ENCODE results near the gene ACVR1.

The ACVR1 gene

GRCh38 chr2:157825885-157826284 lies 50.2 kb downstream of the ACVR1 start:
- no peak for DNase-seq

- DNase-seq, result no peak
Observed at GRCh38 chr2:157822993-157823392, 53.1 kb downstream of the ACVR1 start.

GRCh38 chr2:157822533-157822932 lies 53.6 kb downstream of the ACVR1 start:
- DNase-seq, result no peak

- no peak for DNase-seq
Observed at GRCh38 chr2:157821519-157822131, 54.5 kb downstream of the ACVR1 start.

GRCh38 chr2:157820193-157820592 lies 55.9 kb downstream of the ACVR1 start:
- no peak for DNase-seq

- no peak for DNase-seq
Observed at GRCh38 chr2:157819761-157820160, 56.4 kb downstream of the ACVR1 start.

GRCh38 chr2:157818227-157818626 lies 57.9 kb downstream of the ACVR1 start:
- DNase-seq, result no peak

- no peak for DNase-seq
Observed at GRCh38 chr2:157815421-157815820, 60.7 kb downstream of the ACVR1 start.

- no peak for DNase-seq
Observed at GRCh38 chr2:157813467-157813866, 62.7 kb downstream of the ACVR1 start.

- DNase-seq, result no peak
Observed at GRCh38 chr2:157810037-157810436, 66.1 kb downstream of the ACVR1 start.

- no peak for DNase-seq
Observed at GRCh38 chr2:157809212-157809611, 66.9 kb downstream of the ACVR1 start.

- no peak for DNase-seq
Observed at GRCh38 chr2:157808421-157808820, 67.7 kb downstream of the ACVR1 start.

- no peak for DNase-seq
Observed at GRCh38 chr2:157806426-157807077, 69.6 kb downstream of the ACVR1 start.

GRCh38 chr2:157805519-157805918 lies 70.6 kb downstream of the ACVR1 start:
- no peak for DNase-seq

GRCh38 chr2:157804355-157804754 lies 71.8 kb downstream of the ACVR1 start:
- DNase-seq, result no peak

GRCh38 chr2:157803952-157804351 lies 72.2 kb downstream of the ACVR1 start:
- no peak for DNase-seq

- DNase-seq, result no peak
Observed at GRCh38 chr2:157803476-157803875, 72.7 kb downstream of the ACVR1 start.

GRCh38 chr2:157800838-157801495 lies 75.2 kb downstream of the ACVR1 start:
- no peak for DNase-seq

- no peak for DNase-seq
Observed at GRCh38 chr2:157793053-157793612, 83.0 kb downstream of the ACVR1 start.

GRCh38 chr2:157792335-157793052 lies 83.6 kb downstream of the ACVR1 start:
- no peak for DNase-seq

GRCh38 chr2:157790780-157791179 lies 85.3 kb downstream of the ACVR1 start:
- DNase-seq, result no peak

GRCh38 chr2:157789933-157790511 lies 86.1 kb downstream of the ACVR1 start:
- no peak for DNase-seq

- DNase-seq, result no peak
Observed at GRCh38 chr2:157789256-157789655, 86.9 kb downstream of the ACVR1 start.

Data from activated naive CD4-positive, alpha-beta T cell (primary cell).